Cerebellar nuclear complex (tissue), 1 donor: Measurements from ENCODE around the gene ISLR.

Source experiments
- DNase-seq, 2 experiments: peaks; one replicate each; lab custom pipeline; 2025; lab: John Stamatoyannopoulos, UW

The ISLR gene

DNA sequence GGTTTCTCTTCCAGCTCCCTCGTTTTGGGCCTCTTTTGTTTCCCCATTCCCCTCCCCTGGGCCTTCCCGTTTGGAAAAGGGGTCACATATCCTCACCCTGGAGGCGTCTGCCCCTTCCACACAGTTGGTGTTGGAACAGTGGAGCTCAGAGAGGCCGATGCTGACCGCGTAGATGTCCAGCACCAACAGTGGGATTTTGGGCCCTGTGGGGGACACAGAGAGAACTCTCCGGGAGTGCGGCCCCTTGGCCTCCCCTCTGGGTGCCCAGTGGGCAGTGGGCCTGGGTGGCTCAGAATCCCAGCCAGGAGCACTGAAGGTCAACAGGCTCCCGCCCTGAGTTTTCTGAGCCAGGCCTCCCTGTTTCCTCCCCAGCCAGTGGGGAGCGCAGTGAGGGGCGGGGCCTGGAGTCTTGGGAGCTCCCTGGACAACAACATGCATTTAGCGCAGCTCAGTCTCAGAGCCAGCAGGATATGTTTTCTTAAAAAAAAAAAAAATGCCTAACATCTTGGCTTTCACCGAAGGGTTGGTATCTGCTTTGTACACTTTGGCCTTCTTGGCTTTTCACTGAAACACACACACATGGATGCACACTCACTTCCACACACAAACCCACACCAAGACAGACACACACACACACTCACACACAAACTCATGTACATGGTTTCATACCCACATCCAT is 670 bp upstream of the ISLR start:
- no peak for DNase-seq

DNA sequence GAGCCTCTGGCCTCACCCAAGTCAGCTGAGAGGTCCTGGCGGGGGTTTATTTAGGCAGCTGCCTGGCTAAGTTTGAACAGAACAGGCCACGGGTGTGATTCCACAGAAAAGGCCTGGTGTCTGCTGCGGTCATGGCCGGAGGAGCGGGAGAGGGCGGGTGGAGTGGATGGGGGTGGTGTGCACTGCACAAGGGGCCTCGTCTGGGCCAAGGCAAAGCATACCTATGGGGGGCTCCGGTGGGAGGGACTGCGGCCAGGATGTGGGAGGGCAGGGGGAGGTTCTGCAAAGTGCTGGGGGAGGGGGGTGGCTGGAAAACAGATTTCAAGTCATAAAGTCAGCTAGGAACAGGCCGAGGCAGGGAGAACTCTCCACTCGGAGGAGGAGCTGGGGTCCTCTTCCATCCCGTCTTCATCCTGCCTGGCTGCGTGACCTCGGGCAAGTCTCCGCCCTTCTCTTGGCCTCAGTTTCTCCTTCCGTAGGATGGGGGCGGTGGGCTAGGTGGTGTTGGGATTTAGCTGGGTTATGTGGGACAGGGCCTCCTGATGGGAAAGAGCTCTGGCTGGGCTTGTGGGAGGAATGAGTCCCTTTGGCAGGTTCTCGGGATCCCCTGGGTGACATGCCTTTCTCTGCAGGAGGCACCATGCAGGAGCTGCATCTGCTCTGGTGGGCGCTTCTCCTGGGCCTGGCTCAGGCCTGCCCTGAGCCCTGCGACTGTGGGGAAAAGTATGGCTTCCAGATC is 878 bp downstream of the ISLR start:
- no peak for DNase-seq

DNA sequence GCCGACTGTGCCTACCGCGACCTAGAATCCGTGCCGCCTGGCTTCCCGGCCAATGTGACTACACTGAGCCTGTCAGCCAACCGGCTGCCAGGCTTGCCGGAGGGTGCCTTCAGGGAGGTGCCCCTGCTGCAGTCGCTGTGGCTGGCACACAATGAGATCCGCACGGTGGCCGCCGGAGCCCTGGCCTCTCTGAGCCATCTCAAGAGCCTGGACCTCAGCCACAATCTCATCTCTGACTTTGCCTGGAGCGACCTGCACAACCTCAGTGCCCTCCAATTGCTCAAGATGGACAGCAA is 1.4 kb downstream of the ISLR start:
- no peak for DNase-seq

DNA sequence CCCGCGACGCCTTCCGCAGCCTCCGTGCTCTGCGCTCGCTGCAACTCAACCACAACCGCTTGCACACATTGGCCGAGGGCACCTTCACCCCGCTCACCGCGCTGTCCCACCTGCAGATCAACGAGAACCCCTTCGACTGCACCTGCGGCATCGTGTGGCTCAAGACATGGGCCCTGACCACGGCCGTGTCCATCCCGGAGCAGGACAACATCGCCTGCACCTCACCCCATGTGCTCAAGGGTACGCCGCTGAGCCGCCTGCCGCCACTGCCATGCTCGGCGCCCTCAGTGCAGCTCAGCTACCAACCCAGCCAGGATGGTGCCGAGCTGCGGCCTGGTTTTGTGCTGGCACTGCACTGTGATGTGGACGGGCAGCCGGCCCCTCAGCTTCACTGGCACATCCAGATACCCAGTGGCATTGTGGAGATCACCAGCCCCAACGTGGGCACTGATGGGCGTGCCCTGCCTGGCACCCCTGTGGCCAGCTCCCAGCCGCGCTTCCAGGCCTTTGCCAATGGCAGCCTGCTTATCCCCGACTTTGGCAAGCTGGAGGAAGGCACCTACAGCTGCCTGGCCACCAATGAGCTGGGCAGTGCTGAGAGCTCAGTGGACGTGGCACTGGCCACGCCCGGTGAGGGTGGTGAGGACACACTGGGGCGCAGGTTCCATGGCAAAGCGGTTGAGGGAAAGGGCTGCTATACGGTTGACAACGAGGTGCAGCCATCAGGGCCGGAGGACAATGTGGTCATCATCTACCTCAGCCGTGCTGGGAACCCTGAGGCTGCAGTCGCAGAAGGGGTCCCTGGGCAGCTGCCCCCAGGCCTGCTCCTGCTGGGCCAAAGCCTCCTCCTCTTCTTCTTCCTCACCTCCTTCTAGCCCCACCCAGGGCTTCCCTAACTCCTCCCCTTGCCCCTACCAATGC is 2.0 kb downstream of the ISLR start:
- no peak for DNase-seq

DNA sequence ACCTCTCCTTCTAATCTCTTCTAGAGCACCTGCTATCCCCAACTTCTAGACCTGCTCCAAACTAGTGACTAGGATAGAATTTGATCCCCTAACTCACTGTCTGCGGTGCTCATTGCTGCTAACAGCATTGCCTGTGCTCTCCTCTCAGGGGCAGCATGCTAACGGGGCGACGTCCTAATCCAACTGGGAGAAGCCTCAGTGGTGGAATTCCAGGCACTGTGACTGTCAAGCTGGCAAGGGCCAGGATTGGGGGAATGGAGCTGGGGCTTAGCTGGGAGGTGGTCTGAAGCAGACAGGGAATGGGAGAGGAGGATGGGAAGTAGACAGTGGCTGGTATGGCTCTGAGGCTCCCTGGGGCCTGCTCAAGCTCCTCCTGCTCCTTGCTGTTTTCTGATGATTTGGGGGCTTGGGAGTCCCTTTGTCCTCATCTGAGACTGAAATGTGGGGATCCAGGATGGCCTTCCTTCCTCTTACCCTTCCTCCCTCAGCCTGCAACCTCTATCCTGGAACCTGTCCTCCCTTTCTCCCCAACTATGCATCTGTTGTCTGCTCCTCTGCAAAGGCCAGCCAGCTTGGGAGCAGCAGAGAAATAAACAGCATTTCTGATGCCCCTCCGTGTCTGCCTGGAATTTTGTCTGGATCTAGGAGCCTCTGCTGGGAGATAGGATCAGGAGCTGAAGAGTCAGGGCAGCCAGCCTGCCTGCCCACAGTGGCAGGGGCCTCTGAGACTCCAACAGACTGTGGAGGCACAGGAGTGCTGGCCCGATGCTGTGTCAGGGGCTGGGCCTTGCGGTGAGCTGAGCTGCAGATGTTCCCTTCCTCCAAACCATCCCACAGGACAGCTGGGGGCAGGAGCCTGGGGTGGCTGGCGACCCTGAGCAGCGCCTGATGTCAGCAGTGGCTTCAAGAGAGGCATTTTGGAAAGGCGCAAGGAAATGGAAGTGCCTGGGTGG is 3.0 kb downstream of the ISLR start:
- no peak for DNase-seq

DNA sequence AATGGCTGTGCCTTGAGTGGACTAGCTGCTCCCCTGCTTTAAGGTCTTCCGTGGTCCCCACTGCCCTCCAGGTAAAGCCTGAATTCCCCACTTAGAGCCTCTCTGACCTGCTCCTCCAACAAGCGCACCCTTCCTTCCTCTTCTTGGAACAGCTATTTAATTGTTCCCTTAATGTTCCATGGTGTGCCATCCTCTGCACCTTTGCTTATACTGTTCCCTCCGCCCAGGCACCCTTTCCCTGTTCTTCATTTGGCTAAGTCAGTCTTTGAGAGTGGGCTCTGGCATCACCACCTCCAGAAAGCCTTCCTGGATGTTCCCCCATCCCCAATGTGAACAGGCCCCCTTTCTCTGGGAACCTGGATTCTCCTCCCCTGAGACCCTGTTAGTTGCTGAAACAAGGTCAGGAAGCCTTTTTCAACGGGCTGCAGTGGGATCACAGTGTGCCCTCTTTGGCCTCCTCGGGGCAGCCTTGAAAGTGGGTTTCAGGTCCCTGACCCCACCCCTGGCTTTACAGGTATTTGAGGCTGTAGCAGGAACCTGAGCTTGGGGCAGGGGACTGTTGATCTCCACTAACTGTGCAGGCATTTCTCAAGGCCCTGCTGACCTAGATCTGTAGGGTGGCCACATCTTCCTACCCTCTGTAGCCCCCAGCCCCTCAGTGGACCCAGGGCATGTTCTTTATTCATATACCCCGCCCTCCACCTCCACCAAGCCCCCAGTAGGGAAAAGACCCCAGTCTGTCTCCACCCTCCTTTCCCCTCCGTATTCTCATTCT is 5.0 kb downstream of the ISLR start:
- no peak for DNase-seq

DNA sequence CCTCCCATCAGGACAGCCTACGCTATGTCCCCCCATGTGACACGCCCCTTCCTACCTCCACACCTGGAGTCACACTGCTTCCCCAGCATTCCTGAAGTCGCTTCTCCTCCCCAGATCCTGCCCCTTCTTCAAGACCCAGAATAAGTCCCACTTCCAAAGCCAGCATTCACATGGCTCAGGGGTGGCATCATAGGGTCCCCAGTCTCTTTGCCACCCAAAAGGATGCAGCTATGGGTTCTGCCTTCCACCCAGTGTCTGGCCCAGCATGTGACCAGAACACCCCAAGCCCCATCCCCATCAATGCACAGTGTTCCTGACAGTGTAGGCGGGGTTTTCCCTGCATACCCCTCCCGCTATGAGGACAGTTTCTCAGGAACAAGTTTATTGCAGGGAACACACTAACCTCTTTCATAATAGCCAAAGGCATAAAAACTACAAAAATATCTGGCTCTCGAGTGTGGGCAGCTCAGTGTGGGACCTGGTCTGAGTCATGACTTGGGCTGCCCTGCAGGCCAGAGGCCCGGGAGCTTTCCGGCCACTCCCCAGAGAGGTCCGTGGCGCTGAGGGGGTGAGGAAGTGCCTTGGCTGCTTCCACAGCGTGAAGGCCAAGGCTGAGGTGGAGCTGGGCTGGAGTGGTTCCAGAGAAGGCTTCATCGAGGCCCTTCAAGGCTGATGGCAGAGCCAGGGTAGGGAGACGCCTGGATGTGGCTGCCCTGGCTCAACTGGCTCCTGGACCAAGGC is 5.8 kb downstream of the ISLR start:
- DNase-seq, result no peak

DNA sequence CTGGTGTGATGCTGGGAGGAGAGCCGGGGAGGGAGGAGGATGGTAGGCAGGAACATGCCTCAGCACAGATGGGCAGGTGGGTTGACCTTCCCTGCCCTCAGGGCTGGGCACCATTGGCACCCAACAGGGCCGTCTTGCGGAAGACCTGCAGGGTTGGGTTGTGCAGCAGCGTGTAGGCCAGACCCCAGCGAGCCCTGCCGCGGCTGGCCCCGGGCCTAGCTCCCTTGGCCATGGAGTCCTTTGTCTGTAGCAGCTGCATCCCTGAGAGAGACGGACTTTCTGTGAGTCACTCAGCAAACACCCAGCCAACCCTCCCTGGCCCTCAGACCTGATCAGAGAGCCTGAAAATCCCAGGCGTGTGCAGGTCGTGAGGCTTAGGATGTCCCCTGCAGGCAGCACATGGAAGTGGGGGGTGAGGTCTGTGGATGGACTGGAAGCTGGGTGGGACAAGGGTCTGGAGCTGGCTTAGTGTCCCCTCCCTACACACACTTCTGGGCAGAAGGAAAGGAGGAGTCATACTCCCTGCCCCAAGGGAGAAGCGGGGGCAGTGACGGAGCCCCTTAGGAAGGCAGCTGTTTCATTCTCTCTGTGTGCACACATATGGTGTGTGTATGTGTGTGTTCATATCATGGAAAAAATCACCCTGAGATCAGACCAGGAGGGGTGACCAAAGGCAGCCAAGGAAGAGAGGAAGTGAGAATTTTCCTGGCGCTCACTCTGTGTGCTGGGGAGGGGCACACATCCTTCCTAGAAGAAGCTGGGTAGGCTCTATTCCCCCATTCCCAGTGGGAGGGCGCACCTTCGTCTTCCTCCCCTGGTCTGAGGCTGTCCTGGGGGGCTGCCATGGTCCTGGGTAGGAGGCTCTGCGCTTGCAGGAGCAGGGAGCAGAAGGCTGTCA is 6.7 kb downstream of the ISLR start:
- no peak for DNase-seq

DNA sequence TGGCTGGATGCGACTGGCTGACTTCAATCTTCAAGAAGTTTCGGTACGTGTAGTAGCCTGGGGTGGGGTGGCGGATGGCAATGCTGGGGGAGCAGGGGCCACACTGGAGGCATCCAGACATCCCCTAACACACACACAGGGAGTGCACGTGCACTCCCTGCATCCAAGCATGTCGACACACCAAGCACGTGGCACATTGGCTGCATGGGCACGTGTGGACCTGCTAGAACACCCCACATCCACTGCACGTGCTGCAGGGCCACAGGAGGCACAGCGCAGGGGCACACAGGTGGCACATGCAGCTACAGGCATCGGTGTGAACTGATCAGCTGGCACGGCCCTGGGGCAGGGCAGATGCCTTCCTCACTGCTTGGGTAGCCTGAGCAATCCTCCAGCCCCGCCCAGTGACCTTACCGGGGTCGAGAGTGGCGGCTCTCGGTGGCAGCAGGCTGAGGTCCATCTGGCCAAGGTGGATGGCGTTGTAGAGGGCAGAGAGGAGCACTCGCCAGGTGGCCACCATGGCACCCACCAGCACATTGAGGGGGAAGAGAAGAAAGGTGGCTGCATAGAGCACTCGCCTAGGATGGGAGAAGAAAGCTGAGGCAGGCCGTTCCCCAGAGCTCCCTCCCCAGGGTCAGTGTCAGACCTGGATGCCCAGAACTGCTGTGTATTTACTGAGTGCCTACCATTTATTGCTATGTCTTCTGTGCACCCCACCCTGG is 7.5 kb downstream of the ISLR start:
- DNase-seq, result no peak

DNA sequence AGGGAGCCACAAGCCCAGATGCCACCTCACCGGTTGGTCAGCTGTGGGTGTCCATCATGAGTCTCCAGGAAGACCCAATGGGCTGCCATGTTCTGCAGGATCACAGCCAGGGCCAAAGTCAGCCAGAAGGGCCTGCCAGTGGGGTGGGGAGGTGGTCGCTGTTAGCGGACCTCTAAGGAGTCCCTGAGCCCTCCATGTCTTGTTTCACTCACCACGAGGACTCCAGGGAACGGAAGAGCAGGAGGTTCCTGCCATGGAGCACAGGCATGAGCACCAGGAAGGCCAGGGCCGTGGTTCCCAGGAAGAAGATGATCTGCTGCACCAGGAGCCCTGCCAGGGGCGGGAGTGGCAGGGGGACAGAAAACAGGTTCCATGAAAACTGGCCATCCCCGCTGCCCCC is 8.6 kb downstream of the ISLR start:
- no peak for DNase-seq

DNA sequence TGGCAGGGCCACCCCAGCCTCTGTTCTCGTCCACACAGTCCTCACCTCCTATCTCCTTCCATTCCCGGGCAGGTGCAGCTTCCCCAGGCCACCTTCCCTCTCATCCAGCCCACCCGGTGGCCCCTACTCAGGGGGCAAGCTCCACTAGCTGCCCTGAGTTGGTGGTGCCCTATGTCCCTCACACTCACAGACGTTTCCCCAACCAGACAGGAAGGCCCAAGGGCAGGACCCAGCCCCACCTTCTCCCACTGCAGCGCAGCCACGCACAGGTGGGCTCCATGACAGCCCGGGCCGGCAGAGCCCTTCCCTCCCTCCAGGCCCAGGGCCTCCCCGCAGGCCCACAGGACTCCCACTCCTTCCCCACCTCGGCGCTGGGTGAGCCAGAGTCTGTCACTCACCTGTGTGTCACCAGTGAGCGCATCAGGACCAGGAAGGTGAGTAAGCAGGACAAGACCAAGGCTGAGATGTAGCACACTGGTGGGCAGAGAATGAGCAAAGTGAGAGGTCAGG is 11.1 kb downstream of the ISLR start:
- no peak for DNase-seq

DNA sequence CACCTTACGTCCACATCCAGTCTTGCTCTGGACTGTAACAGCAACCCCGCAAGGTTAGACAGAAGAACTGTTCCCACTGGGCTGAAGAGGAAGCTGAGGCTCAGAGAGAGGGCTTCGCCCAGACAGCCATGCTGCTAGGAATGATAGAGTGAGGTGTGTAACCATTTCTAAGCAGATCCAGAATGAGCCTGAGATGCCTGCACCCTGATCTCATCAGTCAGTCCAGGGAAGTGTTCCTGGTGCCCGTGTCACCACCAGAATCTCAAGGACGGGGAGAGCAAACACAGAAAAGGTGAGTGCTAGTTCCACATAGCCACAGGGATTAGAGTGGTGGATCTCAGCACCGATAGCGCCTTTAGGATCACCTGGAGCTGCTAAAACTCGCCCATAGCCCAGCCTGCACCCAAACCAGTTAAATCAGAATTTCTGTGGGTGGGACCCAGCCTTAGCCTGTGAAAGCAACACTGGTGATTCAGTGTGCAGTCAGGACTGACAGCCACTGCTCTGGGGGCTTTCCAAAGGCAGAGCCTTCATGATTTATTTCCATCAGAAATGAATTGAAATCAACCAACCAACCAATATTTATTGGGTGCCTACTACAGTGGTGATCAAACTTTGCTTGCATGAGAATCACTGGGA is 12.3 kb downstream of the ISLR start:
- no peak for DNase-seq

DNA sequence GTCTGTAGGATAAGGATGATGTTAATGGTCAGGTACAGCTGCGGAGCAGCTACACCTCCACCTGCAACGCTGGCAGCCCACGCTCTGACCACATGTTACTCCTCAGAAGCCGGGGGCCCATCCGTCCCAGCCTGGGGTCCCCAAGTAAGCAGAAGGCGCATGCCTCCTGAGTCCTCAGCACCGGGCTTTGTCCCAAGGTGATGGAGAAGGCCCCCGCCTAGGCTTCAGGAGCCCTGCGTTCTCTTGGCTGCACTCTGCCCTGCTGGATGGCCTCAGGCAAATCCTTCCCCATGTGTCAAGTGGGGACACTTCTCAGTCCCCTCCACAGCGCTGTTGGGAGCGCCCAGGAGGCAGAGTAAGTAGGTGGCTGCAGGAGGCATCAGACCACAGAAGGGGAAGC is 14.7 kb downstream of the ISLR start:
- DNase-seq, result no peak

DNA sequence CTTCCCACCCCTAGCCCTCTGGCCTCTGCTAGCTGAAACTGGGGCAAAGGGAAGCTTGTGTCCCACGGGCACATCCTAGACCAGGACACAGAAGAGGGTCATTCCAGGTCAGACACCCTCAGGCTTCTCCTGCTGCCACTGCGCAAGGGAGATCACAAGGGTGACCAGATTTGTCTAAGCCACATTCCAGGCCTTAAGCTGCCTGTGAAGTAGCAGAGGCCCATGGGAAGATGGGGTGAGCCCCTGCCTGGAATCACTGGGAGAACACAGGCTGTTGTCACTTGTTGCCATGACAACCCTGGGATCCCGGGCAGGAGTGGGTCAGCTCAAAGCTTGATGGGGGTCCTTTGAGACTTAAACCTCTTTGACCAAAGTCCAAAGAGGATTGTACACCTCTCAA is 18.3 kb downstream of the ISLR start:
- DNase-seq, result no peak

DNA sequence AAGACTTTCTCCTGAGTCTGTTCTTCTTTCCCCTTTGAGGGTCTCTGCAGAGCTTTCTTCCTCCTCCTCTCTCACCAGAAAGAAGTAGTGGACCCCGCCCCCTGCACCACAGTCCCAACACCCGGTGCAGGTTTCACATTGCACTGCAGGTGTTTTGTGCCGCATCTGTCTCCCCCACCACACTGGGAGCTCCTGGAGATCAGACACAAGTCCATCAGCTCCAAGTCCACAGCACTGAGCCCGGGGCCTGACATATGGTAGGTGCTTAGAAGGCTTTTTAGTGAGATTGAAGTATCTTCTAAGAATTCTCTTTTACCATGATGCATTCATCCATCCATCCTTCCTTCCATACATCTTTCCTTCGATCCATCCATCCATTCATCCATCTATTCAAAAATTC is 19.2 kb downstream of the ISLR start:
- no peak for DNase-seq

DNA sequence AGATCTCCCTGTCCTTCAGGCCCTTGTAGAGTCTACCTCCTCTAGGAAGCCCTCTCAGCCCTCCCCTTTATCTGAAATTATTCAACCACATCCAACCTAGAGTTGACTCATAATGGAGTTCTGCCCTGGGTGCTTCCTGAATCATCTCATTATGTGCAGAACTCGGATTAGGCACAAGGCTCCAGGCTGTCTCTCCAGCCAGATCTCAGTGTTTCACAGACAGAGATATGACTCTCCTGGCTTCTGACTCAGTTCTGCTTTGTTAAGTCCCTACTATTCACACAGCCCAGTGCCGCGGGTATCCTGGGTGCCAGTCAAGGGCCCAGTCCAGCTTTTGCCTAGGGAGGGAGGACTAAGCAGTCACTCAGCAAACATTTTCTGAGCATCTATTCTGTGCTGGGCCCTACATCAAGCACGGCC is 19.8 kb downstream of the ISLR start:
- DNase-seq, result no peak

DNA sequence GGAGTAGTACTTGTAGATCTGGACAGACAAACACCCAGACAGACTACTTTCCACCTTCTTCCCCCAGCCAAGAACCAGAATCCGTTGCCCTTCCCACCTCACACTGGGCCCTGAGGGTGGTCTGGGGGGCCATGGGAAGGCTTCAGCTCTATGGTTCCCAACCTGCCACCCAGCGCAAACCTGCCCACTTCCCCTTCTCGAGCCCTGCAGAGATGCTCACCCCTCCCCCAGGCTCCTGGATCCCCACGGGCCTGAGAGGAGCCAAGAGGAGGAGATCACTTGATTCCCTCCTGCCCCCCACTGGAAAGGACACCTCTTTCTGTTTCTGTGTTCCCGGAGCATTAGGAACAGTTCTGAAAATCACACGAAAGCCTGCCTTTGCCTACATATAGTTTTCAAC is 20.4 kb downstream of the ISLR start:
- DNase-seq, result no peak
